Mucosa of rectum (tissue), 2 donors: Measurements from ENCODE around the gene MTG2.

ENCODE experiments used
- H3K27ac ChIP-seq, 2 donors: one replicate each; pipeline ENCODE4 v1.7.0; 2013; ENCODE audit warnings: inconsistent platforms in 2 of 2, low read depth in 2 of 2, low read length in 2 of 2
- H3K27me3 ChIP-seq, 2 donors: one replicate each; pipeline ENCODE4 v1.7.0; 2013; ENCODE audit warnings: low read length in 2 of 2; ENCODE audit not compliant: control insufficient read depth in 2 of 2, insufficient read depth in 2 of 2
- H3K36me3 ChIP-seq, 2 donors: one replicate each; pipeline ENCODE4 v1.7.0; 2013; ENCODE audit warnings: low read length in 2 of 2; ENCODE audit not compliant: control insufficient read depth in 2 of 2, insufficient read depth in 2 of 2
- H3K4me1 ChIP-seq, 2 donors: one replicate each; pipeline ENCODE4 v1.7.0; 2013; ENCODE audit warnings: low read length in 2 of 2, mild to moderate bottlenecking in 1 of 2; ENCODE audit not compliant: control insufficient read depth in 2 of 2, insufficient read depth in 2 of 2
- H3K4me3 ChIP-seq, 2 donors: one replicate each; pipeline ENCODE4 v1.7.0; 2013; ENCODE audit warnings: low read length in 2 of 2
- H3K9ac ChIP-seq, 2 donors: one replicate each; pipeline ENCODE4 v1.7.0; 2013; ENCODE audit warnings: low read length in 2 of 2, low read depth in 1 of 2, mild to moderate bottlenecking in 1 of 2
- H3K9me3 ChIP-seq, 2 donors: one replicate each; pipeline ENCODE4 v1.7.0; 2013; ENCODE audit warnings: low read length in 2 of 2; ENCODE audit not compliant: control insufficient read depth in 2 of 2
- donor health status: healthy.
- donor health status: Normal muscosa, but diverticular disease.

The MTG2 gene

GRCh38 chr20:62195075-62195405 is 12.2 kb downstream of the MTG2 start:
- no peaks in the 10 kb centered on the region for H3K27me3 ChIP-seq
- no peaks in the 10 kb centered on the region for H3K4me1 ChIP-seq
- no peak overlapping the region for H3K9ac ChIP-seq
- H3K4me3 ChIP-seq = no peak overlapping the region
- H3K36me3 ChIP-seq = peaks cover 30 to 39% of the 10 kb centered on the region in 2 donors
- no peak overlapping the region for H3K27ac ChIP-seq
- H3K9me3 ChIP-seq = no peaks in the 10 kb centered on the region

- Histone ChIP-seq H3K27me3 (no peaks in the 10 kb centered on the region), H3K4me3 (no peak overlapping the region), H3K27ac (no peak overlapping the region), H3K9ac (no peak overlapping the region), H3K36me3 (peaks cover 36 to 46% of the 10 kb centered on the region in 2 donors), H3K9me3 (no peaks in the 10 kb centered on the region), H3K4me1 (no peaks in the 10 kb centered on the region)
These were observed 12.9 kb downstream of the MTG2 start for GRCh38 chr20:62195736-62196135.

- H3K9me3 ChIP-seq = no peaks in the 10 kb centered on the region
- H3K27me3 ChIP-seq = no peaks in the 10 kb centered on the region
- H3K36me3 ChIP-seq = peaks cover 41 to 48% of the 10 kb centered on the region in 2 donors
- H3K4me3 ChIP-seq = no peak overlapping the region
- H3K27ac ChIP-seq = no peak overlapping the region
- no peak overlapping the region for H3K9ac ChIP-seq
- no peaks in the 10 kb centered on the region for H3K4me1 ChIP-seq
These were observed 13.5 kb downstream of the MTG2 start for GRCh38 chr20:62196286-62196685.

GRCh38 chr20:62197311-62197710 is 14.5 kb downstream of the MTG2 start:
- H3K4me3 ChIP-seq = no peak overlapping the region
- no peaks in the 10 kb centered on the region for H3K4me1 ChIP-seq
- H3K27ac ChIP-seq = no peak overlapping the region
- H3K9ac ChIP-seq = no peak overlapping the region
- H3K27me3 ChIP-seq = no peaks in the 10 kb centered on the region
- peaks cover 49 to 55% of the 10 kb centered on the region in 2 donors for H3K36me3 ChIP-seq
- no peaks in the 10 kb centered on the region for H3K9me3 ChIP-seq

DNA sequence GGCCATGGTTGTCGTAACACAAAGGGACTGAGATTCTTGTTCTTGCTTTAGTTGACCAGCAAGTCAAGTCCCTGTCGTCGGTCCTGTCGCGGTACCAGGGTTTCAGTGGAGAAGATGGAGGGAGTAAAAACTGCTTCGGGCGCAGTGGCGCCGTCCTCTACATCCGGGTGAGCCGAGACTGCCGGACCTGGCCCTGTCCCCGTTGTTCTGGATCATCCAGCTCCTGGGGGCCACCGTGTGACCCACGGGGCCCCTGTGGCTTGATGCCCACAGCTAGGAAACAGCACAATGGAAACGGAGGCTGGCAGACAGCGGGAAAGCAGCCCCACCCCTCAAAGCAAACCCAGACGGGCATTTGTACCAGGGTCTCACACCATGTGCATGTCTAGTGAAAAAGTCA is 15.0 kb downstream of the MTG2 start:
- no peaks in the 10 kb centered on the region for H3K4me1 ChIP-seq
- H3K4me3 ChIP-seq = no peak overlapping the region
- H3K27ac ChIP-seq = no peak overlapping the region
- H3K27me3 ChIP-seq = no peaks in the 10 kb centered on the region
- H3K9me3 ChIP-seq = no peaks in the 10 kb centered on the region
- peaks cover 49 to 55% of the 10 kb centered on the region in 2 donors for H3K36me3 ChIP-seq
- H3K9ac ChIP-seq = no peak overlapping the region

GRCh38 chr20:62198496-62198895 is 15.7 kb downstream of the MTG2 start:
- Histone ChIP-seq H3K9me3 (no peaks in the 10 kb centered on the region), H3K27ac (no peak overlapping the region), H3K27me3 (no peaks in the 10 kb centered on the region), H3K4me1 (no peaks in the 10 kb centered on the region), H3K4me3 (no peak overlapping the region), H3K36me3 (peaks cover 47 to 56% of the 10 kb centered on the region in 2 donors), H3K9ac (no peak overlapping the region)

GRCh38 chr20:62198931-62199330 is 16.1 kb downstream of the MTG2 start:
- peaks cover 44 to 55% of the 10 kb centered on the region in 2 donors for H3K36me3 ChIP-seq
- no peak overlapping the region for H3K9ac ChIP-seq
- no peak overlapping the region for H3K4me3 ChIP-seq
- no peaks in the 10 kb centered on the region for H3K4me1 ChIP-seq
- no peaks in the 10 kb centered on the region for H3K9me3 ChIP-seq
- no peak overlapping the region for H3K27ac ChIP-seq
- H3K27me3 ChIP-seq = no peaks in the 10 kb centered on the region

- Histone ChIP-seq H3K27me3 (no peaks in the 10 kb centered on the region), H3K36me3 (peaks cover 42 to 48% of the 10 kb centered on the region in 2 donors), H3K27ac (no peak overlapping the region), H3K4me1 (no peaks in the 10 kb centered on the region), H3K9me3 (no peaks in the 10 kb centered on the region), H3K4me3 (no peak overlapping the region), H3K9ac (no peak overlapping the region)
These were observed 17.8 kb downstream of the MTG2 start for GRCh38 chr20:62200491-62201172.

GRCh38 chr20:62201173-62202082 is 18.6 kb downstream of the MTG2 start:
- peaks cover 40 to 44% of the 10 kb centered on the region in 2 donors for H3K36me3 ChIP-seq
- no peaks in the 10 kb centered on the region for H3K9me3 ChIP-seq
- no peak overlapping the region for H3K9ac ChIP-seq
- no peak overlapping the region for H3K27ac ChIP-seq
- H3K27me3 ChIP-seq = no peaks in the 10 kb centered on the region
- H3K4me1 ChIP-seq = no peaks in the 10 kb centered on the region
- H3K4me3 ChIP-seq = no peak overlapping the region

GRCh38 chr20:62202083-62202395 is 19.2 kb downstream of the MTG2 start:
- Histone ChIP-seq H3K27ac (no peak overlapping the region), H3K4me3 (no peak overlapping the region), H3K4me1 (no peaks in the 10 kb centered on the region), H3K9me3 (no peaks in the 10 kb centered on the region), H3K27me3 (no peaks in the 10 kb centered on the region), H3K9ac (no peak overlapping the region), H3K36me3 (peaks cover 40 to 44% of the 10 kb centered on the region in 2 donors)
